GOT3 (cell line): ENCODE results near the gene TLX1.

Experiments used
- DNase-seq: peaks from one replicate; lab custom pipeline; 2025; ENCODE audit warnings: mixed read lengths; lab: John Stamatoyannopoulos, UW

The TLX1 gene

DNA sequence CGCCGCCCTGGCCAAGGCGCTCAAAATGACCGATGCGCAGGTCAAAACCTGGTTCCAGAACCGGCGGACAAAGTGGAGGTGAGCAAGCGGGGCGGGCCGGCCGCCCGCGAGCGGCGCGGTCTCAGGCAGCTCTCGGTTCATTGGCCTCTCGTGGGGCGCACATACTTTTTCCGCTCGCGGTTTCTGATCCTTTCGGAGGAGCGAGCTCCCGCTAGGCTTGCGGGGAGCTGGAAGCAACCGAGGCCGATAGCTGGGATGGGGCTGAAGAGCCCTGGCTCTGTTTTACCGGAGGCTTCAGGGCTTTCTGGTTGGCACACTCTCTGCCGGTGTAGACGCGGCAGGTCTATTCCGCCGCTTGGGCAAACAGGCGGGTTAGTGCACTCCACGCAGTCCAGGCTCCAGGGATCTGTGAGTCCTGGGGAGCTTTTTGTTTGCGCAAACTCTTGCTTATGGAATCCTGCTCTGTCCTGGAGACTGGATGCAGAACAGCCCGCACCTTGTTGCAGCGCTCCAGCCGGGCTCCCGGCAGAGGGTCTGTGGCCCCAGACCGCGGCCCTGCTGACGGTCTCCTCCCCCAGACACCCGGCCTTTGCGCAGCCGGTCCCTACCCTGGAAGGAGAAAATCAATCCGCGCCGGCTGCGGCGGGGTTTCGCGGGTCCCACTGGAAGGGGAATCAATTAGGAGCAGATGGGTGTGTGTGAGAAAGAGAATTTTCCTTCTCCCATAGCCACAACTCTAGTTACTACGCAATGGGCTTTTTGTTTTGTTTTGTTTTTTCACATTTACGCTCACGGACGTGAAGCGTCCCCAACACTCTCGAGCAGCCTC, 3.4 kb downstream of the TLX1 start:
- no peak for DNase-seq

DNA sequence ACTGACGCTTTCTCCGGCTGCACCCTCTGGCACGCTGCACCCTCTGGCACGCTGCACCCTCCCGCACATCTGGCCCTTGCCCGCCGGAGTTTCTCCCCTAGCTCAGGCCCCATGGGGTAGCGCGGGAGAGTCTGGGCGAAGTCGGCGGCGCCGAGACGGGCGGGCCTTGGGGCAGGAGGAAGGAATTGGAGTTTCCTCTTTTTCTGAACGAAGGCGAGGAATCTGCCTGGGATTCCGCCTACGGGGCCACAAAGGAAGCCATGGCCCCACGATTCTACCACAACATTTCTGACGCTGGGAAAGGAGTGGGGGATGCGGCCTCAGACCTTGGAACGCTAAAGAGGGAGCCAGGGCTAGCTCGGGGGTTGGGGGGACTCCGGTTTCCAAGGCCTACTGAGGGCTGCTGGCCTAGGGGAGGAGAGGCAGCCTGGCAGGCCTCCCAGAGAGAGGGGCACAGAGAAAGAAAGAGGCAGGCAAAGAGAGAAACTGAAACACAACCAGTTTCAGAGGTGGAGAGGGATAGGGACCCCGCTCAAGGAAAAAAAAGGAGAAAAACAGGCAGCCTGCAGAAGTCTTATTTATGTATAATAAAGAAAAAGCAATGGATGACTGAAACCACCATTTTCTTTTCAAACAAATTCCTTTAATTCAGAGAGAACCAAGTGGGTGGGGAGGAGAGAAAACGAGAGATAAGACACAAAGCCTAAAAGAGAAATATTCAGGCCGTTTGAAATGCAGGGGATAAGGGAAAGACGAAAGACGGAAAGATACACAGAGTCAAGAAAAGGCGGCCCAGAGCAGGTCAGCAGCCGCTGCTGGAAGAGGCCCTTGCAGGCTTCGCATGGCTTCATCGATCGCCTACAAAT, 4.3 kb downstream of the TLX1 start:
- no peak for DNase-seq

DNA sequence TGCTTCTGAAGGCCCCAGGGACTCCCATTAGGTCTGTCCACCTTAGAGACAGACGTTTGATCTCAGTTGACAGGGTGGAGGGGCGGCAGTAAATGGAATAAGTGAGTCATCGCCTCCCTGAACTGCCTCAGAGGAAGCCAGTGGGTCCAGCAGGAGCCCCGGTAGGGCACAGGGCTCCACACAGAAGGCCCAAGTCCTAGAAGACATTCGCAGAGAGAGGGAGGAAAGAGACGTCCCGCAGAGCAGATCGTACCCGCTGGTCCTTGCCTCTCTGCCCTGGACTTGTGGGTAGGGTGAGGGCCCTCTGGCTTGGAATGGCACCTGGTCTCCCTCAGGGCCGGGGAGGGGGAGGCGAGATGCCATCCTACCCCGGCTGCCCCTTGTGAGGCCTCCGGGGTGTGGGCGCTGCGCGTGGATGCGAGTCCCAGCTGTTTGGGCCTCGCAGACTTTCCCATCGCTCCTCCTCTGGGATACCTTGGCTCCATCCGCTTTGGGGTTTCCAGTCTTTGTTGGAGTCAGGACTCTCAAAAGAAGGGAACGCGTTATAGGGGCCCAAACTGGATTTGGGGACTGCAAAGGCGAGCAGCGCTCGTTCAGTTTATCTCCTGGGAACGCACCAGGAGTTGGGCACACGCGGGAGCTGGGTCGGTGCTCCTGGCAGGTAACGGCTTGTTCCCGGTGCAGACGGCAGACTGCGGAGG, 5.1 kb downstream of the TLX1 start:
- no peak for DNase-seq

DNA sequence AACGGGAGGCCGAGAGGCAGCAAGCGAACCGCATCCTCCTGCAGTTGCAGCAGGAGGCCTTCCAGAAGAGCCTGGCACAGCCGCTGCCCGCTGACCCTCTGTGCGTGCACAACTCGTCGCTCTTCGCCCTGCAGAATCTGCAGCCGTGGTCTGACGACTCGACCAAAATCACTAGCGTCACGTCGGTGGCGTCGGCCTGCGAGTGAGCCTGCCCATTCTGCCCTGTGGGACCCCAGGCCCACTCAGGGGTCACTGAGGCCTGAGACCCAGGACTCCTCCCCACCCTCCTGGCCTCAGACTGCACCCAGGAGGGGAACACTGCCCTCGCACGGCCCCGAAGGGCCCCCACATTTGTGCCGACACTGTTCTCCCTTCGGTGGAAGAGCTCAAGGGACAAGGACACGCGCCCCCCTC, 5.6 kb downstream of the TLX1 start:
- DNase-seq = no peak

DNA sequence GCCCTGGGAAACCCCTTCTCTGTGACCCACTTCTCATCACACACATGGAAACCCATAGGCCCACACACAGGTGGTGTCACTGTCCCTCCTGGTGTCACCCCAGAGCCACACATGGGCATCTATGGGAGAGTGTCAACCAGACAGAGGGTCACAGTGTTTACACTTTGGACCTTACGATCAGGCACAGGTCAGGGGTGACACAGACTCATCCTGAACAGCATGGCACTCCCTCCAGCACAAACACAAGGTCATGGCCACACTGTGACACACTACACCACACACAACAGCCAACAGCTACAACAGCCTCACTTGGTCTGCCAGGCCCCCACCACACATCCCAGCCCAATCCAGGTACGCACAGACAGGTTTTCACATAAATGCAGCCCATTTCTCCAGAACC, 6.2 kb downstream of the TLX1 start:
- no peak for DNase-seq

DNA sequence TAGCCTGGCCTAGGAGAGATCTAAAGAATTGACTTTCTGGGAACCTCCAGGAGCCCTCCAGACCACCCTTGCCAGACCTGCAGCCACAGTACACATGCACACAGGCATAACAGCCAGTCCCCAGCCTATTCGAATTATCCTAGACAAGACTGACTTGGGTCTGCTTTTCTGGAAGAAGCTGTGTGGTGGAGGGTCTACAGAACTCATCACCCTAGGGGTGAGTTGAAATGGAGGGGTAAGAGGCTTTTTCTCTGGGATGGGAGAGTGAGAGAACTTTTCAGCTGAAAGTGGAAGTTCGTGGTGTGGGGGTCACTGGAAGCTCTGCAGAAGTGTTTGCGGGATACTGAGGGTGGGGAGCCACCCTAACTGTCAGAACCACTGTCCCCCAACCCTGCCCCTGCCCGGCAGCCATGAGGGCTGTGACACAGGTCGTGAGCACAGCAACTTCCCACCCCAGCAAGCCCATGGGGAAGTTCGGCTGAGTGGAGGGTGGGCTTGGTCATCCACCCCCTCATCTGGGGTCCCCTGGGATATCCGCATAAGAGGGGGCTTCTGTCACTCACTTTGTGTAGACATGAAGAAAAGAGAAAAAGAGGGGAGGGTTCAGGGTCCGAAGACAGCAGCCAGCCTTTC, 7.8 kb downstream of the TLX1 start:
- no peak for DNase-seq

DNA sequence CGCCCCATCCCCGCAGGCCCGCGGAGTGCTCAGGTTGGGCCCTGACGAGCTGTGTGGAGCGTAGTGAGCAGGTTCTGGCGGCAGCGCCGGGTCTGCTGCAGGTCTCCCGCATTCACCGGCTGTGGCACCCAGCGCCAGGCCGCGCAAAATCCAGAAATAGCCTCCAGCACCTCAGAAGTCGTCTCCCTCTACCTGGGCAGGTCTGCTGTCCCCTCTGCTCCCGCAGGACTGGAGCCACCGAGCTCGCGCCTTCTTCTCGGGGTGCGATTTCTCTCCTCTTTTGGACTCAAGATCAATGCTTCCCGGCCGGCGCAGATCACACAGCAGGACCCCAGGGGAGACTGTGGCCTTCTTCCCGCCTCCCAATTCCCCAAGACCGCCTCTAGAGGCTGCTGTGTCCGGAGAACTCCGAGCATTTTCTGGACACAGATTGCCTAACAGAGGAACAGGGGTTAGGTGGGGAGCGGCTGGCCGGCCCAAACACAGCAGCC, 8.4 kb downstream of the TLX1 start:
- no peak for DNase-seq

DNA sequence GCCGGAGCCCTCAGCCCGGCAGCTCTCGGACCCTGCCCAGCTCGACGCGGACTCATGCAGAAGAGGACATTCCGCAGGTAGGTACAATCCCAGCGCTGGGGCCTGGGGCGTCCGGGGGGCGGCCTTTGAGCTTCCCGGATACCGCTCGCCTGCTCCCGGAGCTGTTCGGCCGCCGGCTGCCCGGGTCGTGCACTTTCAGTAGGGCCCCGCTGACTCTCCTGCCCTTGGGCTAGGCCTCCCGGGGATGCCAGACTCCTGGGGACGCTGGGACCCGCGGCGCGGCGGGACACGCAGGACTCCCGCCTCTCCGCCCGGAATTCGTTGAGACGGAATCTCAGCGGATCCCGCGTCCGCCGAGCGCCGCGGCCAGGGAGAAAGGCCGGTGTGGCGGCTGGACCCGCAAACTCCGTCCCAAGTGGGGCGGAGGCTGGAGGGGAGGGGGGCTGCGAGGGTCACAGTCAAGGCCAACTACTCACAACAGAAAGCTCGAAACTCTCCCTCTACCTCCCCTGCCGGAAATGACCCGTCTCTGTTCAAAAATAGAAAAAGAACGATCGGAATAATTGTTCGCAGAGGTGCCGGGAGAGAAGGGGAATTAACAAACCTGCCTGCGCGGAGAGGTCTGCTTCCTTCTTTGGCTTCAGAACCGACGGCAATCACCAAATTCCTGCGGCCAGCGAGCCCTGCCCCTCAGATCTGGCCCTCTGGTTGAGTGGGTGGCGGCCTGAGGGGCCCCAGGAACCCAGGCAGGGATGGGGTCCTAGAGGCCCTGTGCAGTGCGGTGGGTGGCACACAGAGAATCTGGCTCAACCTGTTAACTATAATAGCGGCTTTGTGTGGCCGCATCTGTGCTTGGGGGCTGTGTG, 9.2 kb downstream of the TLX1 start:
- DNase-seq = no peak

DNA sequence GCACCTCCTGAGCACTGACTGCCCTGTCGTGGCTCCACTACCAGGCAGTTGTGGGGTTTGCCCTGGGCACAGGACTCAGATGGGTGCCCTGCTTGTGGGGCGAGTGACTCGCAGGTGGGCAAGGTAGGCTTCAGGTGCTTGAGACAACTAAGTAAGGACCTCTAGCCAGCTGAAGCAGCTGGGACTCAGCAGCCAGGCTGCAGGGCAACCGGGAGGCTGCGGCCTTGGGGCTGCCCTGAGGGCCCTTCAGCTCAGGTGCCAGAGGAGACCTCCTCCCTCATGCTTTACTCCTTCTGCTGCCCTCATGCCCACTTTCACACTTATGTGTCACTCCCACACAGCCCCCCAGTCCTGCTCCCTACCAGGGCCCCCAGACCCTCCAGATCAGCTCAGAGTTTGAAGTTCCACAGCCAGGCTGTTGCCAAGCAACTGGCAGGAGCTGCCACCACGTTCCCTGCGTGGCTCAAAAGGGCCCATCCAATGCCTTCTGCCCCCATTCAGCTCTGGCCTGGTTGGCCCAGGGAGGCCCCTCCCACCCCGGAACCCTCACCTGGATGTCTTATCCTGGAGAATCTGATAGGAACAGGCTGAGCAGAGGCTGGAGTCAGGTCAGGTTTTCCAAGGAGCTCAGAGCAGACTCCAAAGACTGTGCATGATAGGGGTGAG, 10.0 kb downstream of the TLX1 start:
- DNase-seq = no peak

DNA sequence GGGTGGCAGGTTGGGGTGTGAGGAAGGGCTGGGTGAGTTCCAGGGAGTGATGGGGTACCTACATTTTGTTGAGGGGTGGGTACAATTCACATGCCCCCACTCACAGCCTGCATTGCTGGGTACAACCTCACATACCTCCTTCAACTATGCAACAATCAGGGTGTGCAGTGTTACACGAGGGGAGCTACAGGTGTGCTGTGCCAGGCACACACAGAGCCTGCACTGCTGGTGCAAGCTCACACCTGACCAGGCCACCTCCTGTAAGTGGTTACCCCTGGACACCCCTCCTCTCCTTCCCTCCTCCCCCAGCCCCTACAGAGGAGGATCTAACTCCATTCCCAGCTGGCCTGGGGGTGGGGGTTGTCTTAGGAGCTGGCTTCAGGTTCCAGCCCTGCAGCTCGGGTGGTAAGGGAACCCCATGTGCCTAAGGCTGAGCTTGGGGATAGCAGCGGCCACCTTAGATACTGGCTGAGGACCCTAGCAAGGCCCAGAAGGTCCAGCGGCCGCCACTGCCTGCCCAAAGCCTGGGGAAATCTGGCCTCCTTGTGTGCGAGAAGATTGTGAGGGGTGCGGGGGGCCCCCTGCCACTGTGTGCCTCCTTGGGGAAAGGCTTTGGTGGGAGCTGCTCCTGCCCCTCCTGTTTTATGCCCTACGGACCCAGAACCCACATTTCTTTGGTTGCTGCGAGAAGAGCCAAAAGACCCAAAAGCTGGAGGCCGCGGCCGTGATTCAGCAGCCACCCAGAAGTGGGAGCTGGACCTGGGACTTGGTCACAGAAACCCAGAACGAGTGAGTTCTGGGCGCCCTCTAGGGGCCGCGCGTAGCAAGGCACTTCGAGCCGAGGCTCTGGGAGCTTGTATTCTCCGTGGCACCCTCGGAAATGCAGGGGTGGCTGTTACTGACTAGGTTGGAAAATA, 10.8 kb downstream of the TLX1 start:
- peak; percentile 43 for DNase-seq

DNA sequence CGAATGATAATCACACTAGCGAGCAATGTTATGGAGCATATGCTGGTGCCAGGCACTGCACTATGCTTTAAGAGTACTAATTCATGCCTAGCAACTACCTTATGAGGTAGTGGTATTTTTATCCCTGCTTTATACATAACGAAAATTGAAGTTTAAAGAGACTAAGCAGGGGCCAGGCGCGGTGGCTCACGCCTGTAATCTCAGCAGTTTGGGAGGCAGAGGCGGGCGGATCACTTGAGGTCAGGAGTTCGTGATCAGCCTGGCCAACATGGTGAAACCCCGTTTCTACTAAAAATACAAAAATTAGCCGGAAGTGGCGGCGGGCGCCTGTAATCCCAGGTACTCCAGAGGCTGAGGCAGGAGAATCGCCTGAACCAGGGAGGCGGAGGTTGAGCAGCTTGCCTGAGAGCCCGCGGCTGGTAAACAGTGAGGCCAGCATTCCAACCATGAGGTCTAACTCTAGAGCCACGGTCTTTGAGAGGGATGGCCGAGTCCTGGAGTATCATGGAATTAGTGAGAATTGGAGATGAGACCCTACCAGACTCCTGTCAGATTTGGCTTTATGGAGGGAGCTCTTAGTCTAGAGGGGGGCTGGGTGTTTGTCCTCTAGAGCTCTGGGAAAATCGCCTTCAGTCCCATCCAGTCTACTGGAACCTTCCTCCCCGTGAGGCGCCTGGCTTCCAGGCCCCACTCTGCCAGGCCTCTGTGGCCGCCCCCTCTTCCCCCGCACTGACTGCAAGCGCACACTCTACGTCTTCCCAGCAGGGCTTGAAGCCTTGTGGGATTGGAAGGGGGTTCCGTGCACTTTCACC, 11.6 kb downstream of the TLX1 start:
- no peak for DNase-seq

DNA sequence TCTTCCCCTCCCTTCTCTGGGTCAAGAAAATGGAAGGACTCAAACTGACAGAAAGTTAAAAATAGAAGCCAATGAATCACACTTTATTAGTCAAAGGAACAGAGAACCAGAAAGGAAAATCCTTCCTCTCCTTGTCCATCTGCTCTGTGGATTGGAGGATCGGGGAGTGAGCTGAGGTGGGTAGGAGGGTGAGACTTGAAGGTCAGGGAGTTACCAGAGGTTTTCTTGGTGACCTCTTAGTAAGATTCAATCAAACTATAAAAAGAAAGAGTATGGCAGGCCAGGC, 12.2 kb downstream of the TLX1 start:
- no peak for DNase-seq

DNA sequence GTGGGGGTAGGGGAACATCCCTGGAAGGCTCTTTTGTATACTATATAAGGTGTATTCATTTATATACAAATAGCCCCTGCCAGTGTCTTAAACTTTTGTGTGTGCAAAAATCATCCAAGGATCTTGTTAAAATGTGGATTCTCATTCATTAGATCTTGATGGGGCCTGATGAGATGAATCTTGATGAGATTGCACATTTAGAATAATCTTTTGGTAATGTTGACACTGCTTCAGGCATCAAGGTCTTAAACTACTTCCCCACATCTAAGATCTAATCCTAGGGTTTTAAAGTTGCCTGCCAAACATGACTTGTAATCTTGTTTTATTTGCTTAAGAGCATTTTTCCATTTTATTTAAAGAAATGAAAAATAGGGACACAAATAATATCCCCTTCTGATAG, 13.0 kb downstream of the TLX1 start:
- DNase-seq = no peak

DNA sequence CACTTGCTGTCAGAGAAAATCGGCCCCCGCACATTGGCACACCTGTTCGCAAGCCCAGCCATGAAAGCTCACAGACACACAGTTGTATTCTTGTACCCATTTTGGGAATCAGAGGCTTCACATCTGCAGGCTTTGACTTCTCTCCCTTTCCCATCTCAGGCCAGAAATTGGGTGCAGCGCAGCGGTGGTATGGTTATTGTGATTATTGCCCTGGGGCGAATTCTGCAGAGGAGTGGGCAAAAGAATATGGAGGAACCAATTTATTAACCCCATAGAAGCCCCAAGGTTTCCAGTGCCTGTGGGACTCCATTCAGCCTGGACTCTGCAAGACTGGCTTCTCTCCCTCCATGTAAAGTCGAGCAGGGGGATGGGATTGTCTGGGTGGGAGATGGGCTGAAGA, 14.0 kb downstream of the TLX1 start:
- no peak for DNase-seq

DNA sequence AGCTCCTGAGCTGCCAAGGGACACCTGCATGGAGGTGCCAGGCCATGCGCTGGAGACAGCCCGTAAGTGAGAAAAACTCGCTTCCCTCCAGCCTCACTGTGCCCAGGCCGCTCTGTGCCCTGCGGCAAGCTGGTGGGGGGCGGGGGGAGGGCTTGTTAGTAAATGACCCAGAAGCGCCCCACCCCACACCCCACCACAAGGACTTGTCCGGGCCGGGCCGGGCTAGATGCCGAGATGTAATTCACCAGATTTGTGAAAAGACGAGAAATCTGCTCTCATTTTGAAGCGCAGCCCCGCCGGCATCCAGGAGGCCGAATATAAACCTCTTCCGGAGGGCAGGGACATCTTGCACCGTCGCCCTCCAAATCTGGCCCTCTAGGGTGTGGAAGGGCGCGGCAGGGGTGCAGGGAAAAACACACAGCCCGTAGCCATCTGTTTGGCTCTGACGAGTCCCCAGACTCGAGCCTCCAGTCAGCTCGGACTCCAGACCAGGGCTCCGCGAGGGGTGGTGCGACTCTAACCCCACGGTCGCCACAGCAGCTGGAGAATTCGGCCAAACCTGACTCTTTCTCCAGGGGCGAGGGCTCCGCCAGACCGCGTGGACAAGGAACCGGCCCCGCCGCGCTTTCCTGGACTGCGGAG, 14.8 kb downstream of the TLX1 start:
- no peak for DNase-seq

DNA sequence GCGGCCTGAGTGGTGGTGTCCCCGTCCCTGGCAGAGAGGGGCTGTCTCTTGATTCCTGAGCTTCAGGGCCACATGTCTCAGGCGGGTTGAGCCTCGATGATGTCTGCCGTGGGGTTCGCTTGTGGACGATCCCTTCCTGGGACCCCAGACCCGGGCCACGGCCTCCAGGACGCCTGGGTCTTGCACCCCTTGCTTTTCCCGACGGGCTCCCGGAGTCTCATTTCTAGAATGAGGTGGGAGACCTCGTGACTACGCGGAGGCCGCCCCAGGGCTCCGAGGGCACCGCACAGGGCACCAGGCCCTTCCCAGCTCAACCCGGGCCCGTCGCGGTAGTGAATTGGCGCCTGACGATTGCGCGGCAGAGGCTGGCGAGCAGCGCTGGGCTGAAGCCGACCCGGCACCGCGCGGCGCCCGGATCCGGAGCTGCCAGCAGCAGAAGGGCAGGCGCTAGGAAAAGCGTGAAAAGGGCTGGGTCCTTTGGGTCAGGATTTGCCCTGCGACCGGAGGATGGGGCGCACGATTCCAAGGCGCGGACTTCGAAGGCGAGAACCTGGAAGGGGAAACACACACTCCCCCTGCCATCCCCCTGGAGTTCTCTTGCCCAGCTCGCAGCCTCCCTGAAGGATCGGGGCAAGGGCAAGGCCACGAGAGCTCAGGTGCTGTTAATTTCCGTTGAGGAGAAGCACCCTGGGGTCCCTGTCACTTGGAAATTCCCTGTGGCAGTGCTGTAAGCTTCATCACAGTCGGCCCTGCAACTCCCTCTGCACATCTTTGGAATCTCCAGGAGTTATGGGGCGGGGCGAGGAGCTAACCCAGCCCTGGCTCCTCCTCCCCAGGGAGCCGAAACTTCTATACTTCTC, 15.5 kb downstream of the TLX1 start:
- DNase-seq = no peak

DNA sequence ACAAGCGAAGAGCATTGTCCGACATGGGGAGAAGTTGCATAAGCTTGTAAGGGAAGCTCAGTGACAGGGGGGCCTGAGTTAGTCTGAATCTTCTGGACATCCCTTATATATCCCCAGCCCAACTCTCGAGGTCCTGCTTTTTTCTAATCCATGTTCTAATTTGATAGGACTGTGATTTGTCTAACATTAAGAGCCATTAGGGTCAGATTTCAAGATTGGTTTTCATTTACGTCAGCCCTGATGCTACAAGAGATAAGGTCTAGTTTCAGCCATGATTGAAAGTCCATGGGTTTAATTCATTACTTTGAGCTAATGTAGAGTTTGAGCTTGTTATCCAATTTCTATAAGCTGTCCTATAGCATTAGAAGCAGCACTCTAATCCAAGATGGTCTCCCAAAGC, 20.3 kb downstream of the TLX1 start:
- no peak for DNase-seq
